ENCODE data around the gene MLLT10. TPM values are rescaled to one million over a fixed set of nuclear protein-coding genes. Genes with fewer than 3 reads are reported as not detected.

Gene MLLT10
- total RNA-seq, 2 donors from 2014 or later = 55.8 to 62.9 TPM

DNA sequence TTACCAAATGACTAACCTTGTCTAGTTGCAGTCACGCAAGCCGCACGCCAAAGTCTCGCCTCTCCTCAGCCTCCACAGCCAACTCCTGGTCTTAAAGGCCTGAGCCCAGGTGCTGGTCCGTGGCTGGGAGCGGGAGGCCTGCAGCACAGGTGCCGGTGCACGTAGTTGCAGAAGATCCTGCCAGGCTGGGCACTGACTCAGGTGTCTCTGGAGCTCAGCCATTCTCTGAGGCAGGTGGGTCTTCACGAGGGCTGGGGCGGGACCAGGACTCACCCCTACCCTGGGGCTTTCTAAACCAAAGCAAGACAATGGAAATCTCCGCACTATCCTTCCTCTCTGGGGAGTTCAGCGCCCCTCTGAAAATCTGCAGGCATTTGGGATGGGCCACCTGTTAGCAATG, 216.4 kb downstream of the MLLT10 start:
- Histone ChIP-seq H3K9me3 (ENCODE audit: control insufficient read depth, low read length) (no peaks in the 10 kb centered on the region), H3K27ac (ENCODE audit: low read depth, low read length) (no peak overlapping the region), H3K4me3 (ENCODE audit: low read length) (no peak overlapping the region), H3K36me3 (ENCODE audit: control insufficient read depth, insufficient read depth, low read length) (peaks cover 20% of the 10 kb centered on the region), H3K27me3 (ENCODE audit: control insufficient read depth, insufficient read depth, low read length, poor library complexity, severe bottlenecking) (peaks cover 22% of the 10 kb centered on the region), H3K4me1 (ENCODE audit: control insufficient read depth, insufficient read depth, low read length) (peaks cover 2% of the 10 kb centered on the region), H3K9ac (ENCODE audit: extremely low read depth, low read length, poor library complexity, severe bottlenecking) (no peak overlapping the region)
- Mint-ChIP-seq H3K27ac (no peak overlapping the region), H3K4me1 (peaks cover 43% of the 10 kb centered on the region), H3K4me3 (no peak overlapping the region), H3K27me3 (ENCODE audit: insufficient read depth) (peaks cover 48% of the 10 kb centered on the region), H3K36me3 (ENCODE audit: low read depth) (peaks cover 18% of the 10 kb centered on the region), H3K9me3 (no peaks in the 10 kb centered on the region)
- TF ChIP-seq, protein P1, sequence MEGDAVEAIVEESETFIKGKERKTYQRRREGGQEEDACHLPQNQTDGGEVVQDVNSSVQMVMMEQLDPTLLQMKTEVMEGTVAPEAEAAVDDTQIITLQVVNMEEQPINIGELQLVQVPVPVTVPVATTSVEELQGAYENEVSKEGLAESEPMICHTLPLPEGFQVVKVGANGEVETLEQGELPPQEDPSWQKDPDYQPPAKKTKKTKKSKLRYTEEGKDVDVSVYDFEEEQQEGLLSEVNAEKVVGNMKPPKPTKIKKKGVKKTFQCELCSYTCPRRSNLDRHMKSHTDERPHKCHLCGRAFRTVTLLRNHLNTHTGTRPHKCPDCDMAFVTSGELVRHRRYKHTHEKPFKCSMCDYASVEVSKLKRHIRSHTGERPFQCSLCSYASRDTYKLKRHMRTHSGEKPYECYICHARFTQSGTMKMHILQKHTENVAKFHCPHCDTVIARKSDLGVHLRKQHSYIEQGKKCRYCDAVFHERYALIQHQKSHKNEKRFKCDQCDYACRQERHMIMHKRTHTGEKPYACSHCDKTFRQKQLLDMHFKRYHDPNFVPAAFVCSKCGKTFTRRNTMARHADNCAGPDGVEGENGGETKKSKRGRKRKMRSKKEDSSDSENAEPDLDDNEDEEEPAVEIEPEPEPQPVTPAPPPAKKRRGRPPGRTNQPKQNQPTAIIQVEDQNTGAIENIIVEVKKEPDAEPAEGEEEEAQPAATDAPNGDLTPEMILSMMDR (conservative IDR thresholded peaks at IDR 0.05) = no peak
- peak; percentile 73 for DNase-seq
- 86% methylated on average over 12 of the region's 12 CpGs; no CpG with 5 or more reads in 1 of the 2 experiments for WGBS, 2 experiments (ENCODE audit: insufficient coverage in 1 of 2, insufficient read length in 1 of 2)

DNA sequence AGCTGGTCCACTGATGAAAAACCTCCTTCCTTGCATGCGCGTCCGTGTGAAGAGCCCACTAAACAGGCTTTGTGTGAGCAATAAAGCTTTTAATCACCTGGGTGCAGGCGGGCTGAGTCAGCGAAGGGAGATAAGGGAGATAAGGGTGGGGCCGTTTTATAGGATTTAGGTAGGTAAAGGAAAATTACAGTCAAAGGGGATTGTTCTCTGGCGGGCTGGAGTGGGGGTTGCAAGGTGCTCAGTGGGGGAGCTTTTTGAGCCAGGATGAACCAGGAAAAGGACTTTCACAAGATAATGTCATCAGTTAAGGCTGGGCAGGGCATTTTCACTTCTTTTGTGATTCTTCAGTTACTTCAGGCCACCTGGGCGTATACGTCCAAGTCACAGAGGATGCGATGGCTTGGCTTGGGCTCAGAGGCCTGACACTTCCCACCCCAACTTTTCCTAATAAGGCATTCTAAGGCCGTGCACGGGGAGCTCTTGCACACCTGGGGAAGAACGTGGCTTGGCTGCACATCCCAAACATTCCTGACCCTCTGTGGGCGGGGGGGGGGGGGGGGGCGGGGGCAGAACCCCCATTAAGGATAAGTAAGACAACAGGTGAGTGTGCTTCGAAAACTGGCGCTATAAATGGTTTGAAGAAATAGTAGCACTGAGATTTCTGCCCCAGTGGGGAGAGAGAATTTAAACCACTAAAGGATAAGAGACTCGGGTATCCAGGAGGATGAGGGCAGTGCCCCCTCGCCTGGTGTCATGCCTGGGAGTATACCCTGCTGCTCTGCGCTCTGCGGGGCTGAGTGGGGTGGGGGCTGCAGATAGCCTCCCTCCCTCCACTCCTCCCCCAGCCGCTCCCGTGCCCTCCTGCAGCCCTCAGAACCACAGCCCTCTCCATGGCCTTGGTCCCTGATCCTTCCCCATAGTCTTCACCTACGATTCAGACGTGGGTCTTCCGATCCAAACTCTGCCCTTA, 217.6 kb downstream of the MLLT10 start:
- no peak overlapping the region for H3K27ac ChIP-seq (ENCODE audit: low read depth, low read length)
- TF ChIP-seq, protein P1 (conservative IDR thresholded peaks at IDR 0.05) = no peak
- no peaks in the 10 kb centered on the region for H3K9me3 ChIP-seq (ENCODE audit: control insufficient read depth, low read length)
- H3K9ac ChIP-seq (ENCODE audit: extremely low read depth, low read length, poor library complexity, severe bottlenecking) = no peak overlapping the region
- Mint-ChIP-seq H3K9me3 (no peaks in the 10 kb centered on the region), H3K27ac (peak overlapping the region; percentile 59), H3K4me3 (peak overlapping the region; percentile 19), H3K4me1 (peaks cover 43% of the 10 kb centered on the region), H3K36me3 (ENCODE audit: low read depth) (peaks cover 16% of the 10 kb centered on the region), H3K27me3 (ENCODE audit: insufficient read depth) (peaks cover 51% of the 10 kb centered on the region)
- peaks cover 22% of the 10 kb centered on the region for H3K27me3 ChIP-seq (ENCODE audit: control insufficient read depth, insufficient read depth, low read length, poor library complexity, severe bottlenecking)
- H3K36me3 ChIP-seq (ENCODE audit: control insufficient read depth, insufficient read depth, low read length) = peaks cover 16% of the 10 kb centered on the region
- peaks cover 2% of the 10 kb centered on the region for H3K4me1 ChIP-seq (ENCODE audit: control insufficient read depth, insufficient read depth, low read length)
- peak; percentile 90 for DNase-seq
- H3K4me3 ChIP-seq (ENCODE audit: low read length) = no peak overlapping the region
- WGBS, 2 experiments (ENCODE audit: insufficient coverage in 1 of 2, insufficient read length in 1 of 2) = 22 to 45% methylated on average over 10 to 25 of the region's 26 CpGs

DNA sequence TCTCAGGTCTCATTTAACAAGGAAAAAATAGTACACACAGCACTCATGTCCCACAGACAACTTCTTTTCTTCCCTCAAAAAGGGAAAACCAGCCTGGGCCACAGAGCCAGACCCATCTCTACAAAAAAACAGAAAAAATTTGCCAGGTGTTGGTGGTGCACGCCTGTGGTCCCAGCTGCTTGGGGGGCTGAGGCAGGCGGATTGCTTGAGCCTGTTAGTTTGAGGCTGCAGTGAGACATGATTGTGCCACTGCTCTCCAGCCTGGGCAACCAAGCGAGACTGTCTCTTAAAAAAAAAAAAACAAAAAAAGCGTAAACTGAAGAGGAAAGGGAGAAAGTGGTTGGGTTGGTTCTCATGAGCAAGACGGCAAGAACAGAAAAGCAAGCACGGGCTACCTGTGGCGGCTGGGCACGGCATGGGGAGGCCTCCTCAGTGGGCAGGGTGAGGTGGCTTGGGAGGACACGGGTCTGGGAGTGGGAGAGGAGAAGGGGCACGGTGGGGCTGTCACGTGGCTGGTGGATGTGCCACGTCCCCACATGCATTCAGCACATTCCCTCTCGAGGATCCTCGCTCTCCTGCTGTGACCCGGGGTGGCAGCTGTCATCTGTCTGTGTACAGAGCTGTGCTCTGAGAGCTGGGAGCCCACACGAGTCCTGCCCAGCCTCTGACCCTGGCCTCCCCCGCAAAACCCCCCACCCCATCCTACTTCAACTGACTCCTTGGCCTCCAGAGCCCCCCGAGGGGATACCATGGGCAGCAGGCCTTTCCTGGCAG, 219.7 kb downstream of the MLLT10 start:
- Histone ChIP-seq H3K4me1 (ENCODE audit: control insufficient read depth, insufficient read depth, low read length) (peaks cover 19% of the 10 kb centered on the region), H3K27me3 (ENCODE audit: control insufficient read depth, insufficient read depth, low read length, poor library complexity, severe bottlenecking) (peaks cover 22% of the 10 kb centered on the region), H3K27ac (ENCODE audit: low read depth, low read length) (no peak overlapping the region), H3K4me3 (ENCODE audit: low read length) (no peak overlapping the region), H3K9ac (ENCODE audit: extremely low read depth, low read length, poor library complexity, severe bottlenecking) (no peak overlapping the region), H3K9me3 (ENCODE audit: control insufficient read depth, low read length) (no peaks in the 10 kb centered on the region), H3K36me3 (ENCODE audit: control insufficient read depth, insufficient read depth, low read length) (peaks cover 14% of the 10 kb centered on the region)
- DNase-seq = no peak
- Mint-ChIP-seq H3K4me1 (peaks cover 61% of the 10 kb centered on the region), H3K27me3 (ENCODE audit: insufficient read depth) (peaks cover 49% of the 10 kb centered on the region), H3K4me3 (no peak overlapping the region), H3K27ac (no peak overlapping the region), H3K36me3 (ENCODE audit: low read depth) (peaks cover 11% of the 10 kb centered on the region), H3K9me3 (no peaks in the 10 kb centered on the region)
- WGBS, 2 experiments (ENCODE audit: insufficient coverage in 1 of 2, insufficient read length in 1 of 2) = 93 to 98% methylated on average over 6 to 18 of the region's 18 CpGs
- TF ChIP-seq, protein P1 (conservative IDR thresholded peaks at IDR 0.05) = no peak
